Measurements from ENCODE around the gene PAK1. TPM values are rescaled to one million over a fixed set of nuclear protein-coding genes. Genes with fewer than 3 reads are reported as not detected.

The PAK1 gene
- polyA plus RNA-seq, 3 donors = 128 to 195 (median 134) TPM

GRCh38 chr11:77345621-77346020, 128.3 kb downstream of the PAK1 start:
- no peak overlapping the region for H2AFZ ChIP-seq (ENCODE audit: insufficient read depth, low read depth, low read length, poor library complexity, severe bottlenecking)
- Mint-ChIP-seq H3K4me1 (peaks cover 2% of the 10 kb centered on the region), H3K9me3 (no peaks in the 10 kb centered on the region), H3K27ac (peak overlapping the region in 1 of 7 donors; percentile 36), H3K36me3 (peaks cover 81 to 91% of the 10 kb centered on the region in 2 donors), H3K27me3 (ENCODE audit: low read depth in 3 of 3) (no peaks in the 10 kb centered on the region), H3K4me3 (no peak overlapping the region)
- H3K4me2 ChIP-seq (replicated peaks; ENCODE audit: extremely low read depth, low read length, poor library complexity, severe bottlenecking) = no peak overlapping the region
- no peak overlapping the region for H3K9ac ChIP-seq (ENCODE audit: insufficient read depth, low read length, poor library complexity, severe bottlenecking)
- peaks cover 93 to 100% of the 10 kb centered on the region in 2 donors for H3K36me3 ChIP-seq (replicated peaks in 1 of 2; ENCODE audit: control insufficient read depth in 1 of 2, insufficient read depth in 2 of 2, low read length in 2 of 2)
- DNase-seq = no peak
- no peaks in the 10 kb centered on the region for H3K27me3 ChIP-seq (ENCODE audit: control insufficient read depth in 2 of 2, insufficient read depth in 2 of 2, low read length in 2 of 2)
- H3K4me1 ChIP-seq (ENCODE audit: control insufficient read depth in 1 of 2, insufficient read depth in 2 of 2, low read length in 2 of 2) = no peaks in the 10 kb centered on the region
- WGBS (ENCODE audit: insufficient coverage) = 100% methylated on average over 2 of the region's 3 CpGs
- H4K20me1 ChIP-seq (ENCODE audit: insufficient read depth, low read length) = peaks cover 71% of the 10 kb centered on the region
- no peak overlapping the region for H3K4me3 ChIP-seq (replicated peaks in 1 of 3; ENCODE audit: low read depth in 2 of 3, low read length in 3 of 3)
- no peaks in the 10 kb centered on the region for H3K79me2 ChIP-seq (ENCODE audit: insufficient read depth, low read length)
- TF ChIP-seq, protein P1, sequence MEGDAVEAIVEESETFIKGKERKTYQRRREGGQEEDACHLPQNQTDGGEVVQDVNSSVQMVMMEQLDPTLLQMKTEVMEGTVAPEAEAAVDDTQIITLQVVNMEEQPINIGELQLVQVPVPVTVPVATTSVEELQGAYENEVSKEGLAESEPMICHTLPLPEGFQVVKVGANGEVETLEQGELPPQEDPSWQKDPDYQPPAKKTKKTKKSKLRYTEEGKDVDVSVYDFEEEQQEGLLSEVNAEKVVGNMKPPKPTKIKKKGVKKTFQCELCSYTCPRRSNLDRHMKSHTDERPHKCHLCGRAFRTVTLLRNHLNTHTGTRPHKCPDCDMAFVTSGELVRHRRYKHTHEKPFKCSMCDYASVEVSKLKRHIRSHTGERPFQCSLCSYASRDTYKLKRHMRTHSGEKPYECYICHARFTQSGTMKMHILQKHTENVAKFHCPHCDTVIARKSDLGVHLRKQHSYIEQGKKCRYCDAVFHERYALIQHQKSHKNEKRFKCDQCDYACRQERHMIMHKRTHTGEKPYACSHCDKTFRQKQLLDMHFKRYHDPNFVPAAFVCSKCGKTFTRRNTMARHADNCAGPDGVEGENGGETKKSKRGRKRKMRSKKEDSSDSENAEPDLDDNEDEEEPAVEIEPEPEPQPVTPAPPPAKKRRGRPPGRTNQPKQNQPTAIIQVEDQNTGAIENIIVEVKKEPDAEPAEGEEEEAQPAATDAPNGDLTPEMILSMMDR (IDR thresholded peaks at IDR 0.05) = no peak
- intact Hi-C loops (cut with micrococcal nuclease) = no loop called here
- no peaks in the 10 kb centered on the region for H3K9me3 ChIP-seq (replicated peaks in 1 of 2; ENCODE audit: control insufficient read depth in 1 of 2, insufficient read depth in 1 of 2, low read length in 2 of 2)
- no peak overlapping the region for H3K27ac ChIP-seq (ENCODE audit: low read depth in 1 of 2, low read length in 2 of 2)

DNA sequence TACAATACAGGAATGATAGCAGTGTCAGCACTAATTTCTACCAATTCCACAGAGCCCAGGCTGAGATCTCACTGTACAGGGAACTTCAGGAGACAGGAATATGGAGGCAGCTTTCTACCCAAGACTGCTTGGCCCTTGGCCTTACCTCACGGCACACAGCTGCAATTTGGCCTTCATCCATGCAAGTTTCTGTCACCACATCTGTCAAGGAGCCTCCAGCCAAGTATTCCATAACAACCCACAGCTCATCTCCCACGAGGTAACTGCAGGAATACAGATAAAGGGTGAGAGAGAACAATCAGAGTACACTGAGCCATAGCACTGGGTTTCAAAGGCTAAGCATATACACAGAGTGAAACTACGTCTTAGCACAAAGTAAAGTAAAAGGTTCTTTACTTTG, 133.4 kb downstream of the PAK1 start:
- no peak overlapping the region for H3K9ac ChIP-seq (ENCODE audit: insufficient read depth, low read length, poor library complexity, severe bottlenecking)
- TF ChIP-seq, protein P1 (IDR thresholded peaks at IDR 0.05) = no peak
- H3K4me1 Mint-ChIP-seq = peaks cover 20% of the 10 kb centered on the region
- H3K27me3 Mint-ChIP-seq (ENCODE audit: low read depth in 3 of 3) = no peaks in the 10 kb centered on the region
- peaks cover 77% of the 10 kb centered on the region for H4K20me1 ChIP-seq (ENCODE audit: insufficient read depth, low read length)
- peaks cover 74 to 83% of the 10 kb centered on the region in 2 donors for H3K36me3 Mint-ChIP-seq
- no peak overlapping the region for H3K27ac Mint-ChIP-seq
- DNase-seq = no peak
- H3K4me1 ChIP-seq (ENCODE audit: control insufficient read depth in 1 of 2, insufficient read depth in 2 of 2, low read length in 2 of 2) = peaks cover 5 to 7% of the 10 kb centered on the region in 2 donors
- H3K9me3 Mint-ChIP-seq = no peaks in the 10 kb centered on the region
- WGBS (ENCODE audit: insufficient coverage) = no CpG with 5 or more reads among the region's 3 CpGs
- no peak overlapping the region for H2AFZ ChIP-seq (ENCODE audit: insufficient read depth, low read depth, low read length, poor library complexity, severe bottlenecking)
- peaks cover 4% of the 10 kb centered on the region for H3K79me2 ChIP-seq (ENCODE audit: insufficient read depth, low read length)
- no peak overlapping the region for H3K4me3 Mint-ChIP-seq
- peaks cover 88 to 100% of the 10 kb centered on the region in 2 donors for H3K36me3 ChIP-seq (replicated peaks in 1 of 2; ENCODE audit: control insufficient read depth in 1 of 2, insufficient read depth in 2 of 2, low read length in 2 of 2)
- no peak overlapping the region for H3K27ac ChIP-seq (ENCODE audit: low read depth in 1 of 2, low read length in 2 of 2)
- H3K27me3 ChIP-seq (ENCODE audit: control insufficient read depth in 2 of 2, insufficient read depth in 2 of 2, low read length in 2 of 2) = no peaks in the 10 kb centered on the region
- H3K9me3 ChIP-seq (replicated peaks in 1 of 2; ENCODE audit: control insufficient read depth in 1 of 2, insufficient read depth in 1 of 2, low read length in 2 of 2) = no peaks in the 10 kb centered on the region
- intact Hi-C loops (cut with micrococcal nuclease) = no loop called here
- H3K4me2 ChIP-seq (replicated peaks; ENCODE audit: extremely low read depth, low read length, poor library complexity, severe bottlenecking) = no peak overlapping the region
- no peak overlapping the region for H3K4me3 ChIP-seq (replicated peaks in 1 of 3; ENCODE audit: low read depth in 2 of 3, low read length in 3 of 3)
